Measurements from ENCODE around the gene SARS1.
A peak's percentile ranks its signal among the peaks of the same experiment; 100 is the strongest.

The SARS1 gene

DNA sequence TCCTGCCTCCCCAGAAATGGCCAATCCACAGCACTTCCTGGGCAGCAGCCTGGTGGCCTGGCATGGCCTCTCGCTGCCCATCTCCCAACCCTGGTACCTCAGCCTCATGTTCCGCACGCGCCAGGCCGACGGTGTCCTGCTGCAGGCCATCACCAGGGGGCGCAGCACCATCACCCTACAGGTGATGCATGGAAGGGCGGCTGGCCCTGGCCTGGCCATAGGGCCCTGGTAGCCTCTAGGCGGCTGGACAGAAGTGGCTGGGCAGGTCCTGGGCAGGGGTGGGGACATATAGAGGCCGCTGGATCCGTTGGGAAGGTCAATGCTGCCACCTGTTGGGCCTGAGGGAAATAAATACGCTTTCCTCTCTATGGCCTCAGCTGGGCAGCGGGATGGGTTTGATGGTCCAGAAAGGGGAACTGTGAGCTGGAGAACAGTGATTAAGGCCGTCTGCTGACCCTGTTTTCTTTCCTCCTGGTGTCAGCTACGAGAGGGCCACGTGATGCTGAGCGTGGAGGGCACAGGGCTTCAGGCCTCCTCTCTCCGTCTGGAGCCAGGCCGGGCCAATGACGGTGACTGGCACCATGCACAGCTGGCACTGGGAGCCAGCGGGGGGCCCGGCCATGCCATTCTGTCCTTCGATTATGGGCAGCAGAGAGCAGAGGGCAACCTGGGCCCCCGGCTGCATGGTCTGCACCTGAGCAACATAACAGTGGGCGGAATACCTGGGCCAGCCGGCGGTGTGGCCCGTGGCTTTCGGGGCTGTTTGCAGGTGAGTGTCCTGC, 50.1 kb downstream of the SARS1 start:
- DNase-seq: peak; percentile 64

GRCh38 chr1:109264379-109264755, 50.6 kb downstream of the SARS1 start:
- DNase-seq: no peak

GRCh38 chr1:109265016-109265415, 51.3 kb downstream of the SARS1 start:
- no peak for DNase-seq

DNA sequence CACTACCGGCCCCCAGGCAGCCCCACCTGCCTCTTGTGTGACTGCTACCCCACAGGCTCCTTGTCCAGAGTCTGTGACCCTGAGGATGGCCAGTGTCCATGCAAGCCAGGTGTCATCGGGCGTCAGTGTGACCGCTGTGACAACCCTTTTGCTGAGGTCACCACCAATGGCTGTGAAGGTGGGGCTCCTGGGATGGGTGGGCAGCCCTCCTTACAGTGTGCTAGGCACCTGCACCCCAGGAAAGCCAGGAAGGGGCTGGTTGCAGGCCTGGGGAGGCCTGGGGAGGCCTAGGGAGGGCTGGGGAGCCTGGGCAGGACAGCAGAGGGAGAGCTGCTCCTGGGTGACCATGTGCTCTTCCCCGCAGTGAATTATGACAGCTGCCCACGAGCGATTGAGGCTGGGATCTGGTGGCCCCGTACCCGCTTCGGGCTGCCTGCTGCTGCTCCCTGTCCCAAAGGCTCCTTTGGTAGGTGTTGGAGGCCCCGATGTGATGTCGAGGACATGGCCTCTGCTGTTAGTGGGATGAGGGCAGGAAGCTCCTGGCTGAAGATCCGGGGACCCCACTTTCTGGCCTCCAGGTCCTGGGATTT, 52.1 kb downstream of the SARS1 start:
- no peak for DNase-seq

DNA sequence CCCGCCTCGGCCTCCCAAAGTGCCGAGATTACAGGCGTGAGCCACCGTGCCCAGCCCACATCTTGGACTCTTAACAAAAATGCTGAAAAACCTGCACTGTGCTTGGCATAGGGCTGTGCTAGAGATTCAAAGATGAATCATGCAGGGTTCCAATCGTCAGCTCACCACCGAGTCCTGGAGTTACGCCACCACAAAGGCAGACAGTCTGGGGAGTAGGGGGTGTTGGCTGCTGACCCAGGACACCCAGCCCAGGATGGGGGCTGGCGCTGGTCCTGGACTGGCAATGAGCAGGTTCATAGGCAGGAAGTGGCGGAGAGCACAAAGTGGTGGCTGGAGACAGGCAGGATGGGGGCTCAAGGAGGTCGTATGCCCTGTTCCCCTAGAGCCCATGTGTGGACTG, 53.2 kb downstream of the SARS1 start:
- DNase-seq: no peak

- DNase-seq: no peak
These were observed 54.1 kb downstream of the SARS1 start for GRCh38 chr1:109267743-109268300.

GRCh38 chr1:109268431-109269211, 54.9 kb downstream of the SARS1 start:
- no peak for DNase-seq

GRCh38 chr1:109269212-109269980, 55.7 kb downstream of the SARS1 start:
- DNase-seq: no peak

DNA sequence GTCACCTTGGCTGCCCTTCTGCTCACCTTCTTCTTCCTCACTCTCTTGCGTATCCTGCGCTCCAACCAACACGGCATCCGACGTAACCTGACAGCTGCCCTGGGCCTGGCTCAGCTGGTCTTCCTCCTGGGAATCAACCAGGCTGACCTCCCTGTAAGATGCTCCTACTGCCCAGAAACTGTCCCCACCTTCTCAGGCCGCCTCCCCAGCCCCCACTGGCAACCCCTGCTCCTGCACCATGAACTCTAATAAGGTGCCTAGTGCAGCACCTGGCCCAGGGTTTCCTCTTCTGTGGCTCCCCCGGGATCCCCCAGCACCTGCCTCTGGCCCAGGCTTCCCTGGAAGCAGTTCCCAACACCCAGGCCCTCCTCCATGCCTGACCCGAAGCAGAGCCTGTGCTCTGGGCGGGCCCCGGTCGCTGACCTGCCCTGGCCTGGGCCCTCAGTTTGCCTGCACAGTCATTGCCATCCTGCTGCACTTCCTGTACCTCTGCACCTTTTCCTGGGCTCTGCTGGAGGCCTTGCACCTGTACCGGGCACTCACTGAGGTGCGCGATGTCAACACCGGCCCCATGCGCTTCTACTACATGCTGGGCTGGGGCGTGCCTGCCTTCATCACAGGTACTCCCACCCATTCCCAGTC, 56.4 kb downstream of the SARS1 start:
- no peak for DNase-seq

- DNase-seq: no peak
These were observed 57.1 kb downstream of the SARS1 start for GRCh38 chr1:109270623-109271317.

- DNase-seq: no peak
These were observed 57.7 kb downstream of the SARS1 start for GRCh38 chr1:109271458-109271857.

GRCh38 chr1:109272021-109272799, 58.5 kb downstream of the SARS1 start:
- DNase-seq: no peak

DNA sequence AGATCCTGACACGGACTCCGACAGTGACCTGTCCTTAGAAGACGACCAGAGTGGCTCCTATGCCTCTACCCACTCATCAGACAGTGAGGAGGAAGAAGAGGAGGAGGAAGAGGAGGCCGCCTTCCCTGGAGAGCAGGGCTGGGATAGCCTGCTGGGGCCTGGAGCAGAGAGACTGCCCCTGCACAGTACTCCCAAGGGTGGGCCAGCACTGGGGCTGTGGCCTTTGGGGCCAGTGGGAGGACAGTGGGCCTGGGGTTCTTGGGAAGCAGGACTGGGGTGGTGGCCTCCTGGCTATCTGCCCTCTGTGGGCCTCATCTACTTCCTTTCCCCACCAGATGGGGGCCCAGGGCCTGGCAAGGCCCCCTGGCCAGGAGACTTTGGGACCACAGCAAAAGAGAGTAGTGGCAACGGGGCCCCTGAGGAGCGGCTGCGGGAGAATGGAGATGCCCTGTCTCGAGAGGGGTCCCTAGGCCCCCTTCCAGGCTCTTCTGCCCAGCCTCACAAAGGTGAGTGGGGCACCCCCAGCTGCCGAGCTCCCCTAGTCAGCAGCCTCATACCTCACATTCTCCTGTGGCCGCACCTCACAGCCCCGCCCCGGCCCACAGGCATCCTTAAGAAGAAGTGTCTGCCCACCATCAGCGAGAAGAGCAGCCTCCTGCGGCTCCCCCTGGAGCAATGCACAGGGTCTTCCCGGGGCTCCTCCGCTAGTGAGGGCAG, 59.3 kb downstream of the SARS1 start:
- DNase-seq: no peak

DNA sequence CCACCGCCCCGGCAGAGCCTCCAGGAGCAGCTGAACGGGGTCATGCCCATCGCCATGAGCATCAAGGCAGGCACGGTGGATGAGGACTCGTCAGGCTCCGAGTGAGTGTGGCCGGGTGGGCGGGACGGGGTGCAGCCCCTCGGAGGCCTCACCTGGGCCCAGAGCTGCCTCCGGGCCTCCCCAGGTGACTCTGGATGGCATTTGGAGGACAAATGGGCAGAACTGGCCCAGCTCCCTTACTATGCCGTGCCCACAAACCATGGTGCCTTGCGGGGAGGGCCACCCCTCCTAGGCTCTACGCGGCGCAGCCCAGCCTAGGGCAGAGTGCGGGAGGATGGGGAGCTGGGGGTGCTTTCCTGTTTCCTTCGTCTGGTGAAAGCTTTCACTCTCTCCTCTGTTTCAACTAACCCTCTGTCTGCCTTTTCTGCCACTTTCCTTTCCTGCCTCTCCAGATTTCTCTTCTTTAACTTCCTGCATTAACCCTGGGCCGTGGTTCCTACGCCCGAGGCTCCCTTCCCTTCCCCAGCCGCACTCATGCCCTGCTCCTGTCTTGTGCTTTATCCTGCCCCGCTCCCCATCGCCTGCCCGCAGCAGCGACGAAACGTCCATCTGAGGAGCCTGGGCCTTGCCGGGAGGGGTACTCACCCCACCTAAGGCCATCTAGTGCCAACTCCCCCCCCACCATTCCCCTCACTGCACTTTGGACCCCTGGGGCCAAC, 60.0 kb downstream of the SARS1 start:
- DNase-seq: no peak

DNA sequence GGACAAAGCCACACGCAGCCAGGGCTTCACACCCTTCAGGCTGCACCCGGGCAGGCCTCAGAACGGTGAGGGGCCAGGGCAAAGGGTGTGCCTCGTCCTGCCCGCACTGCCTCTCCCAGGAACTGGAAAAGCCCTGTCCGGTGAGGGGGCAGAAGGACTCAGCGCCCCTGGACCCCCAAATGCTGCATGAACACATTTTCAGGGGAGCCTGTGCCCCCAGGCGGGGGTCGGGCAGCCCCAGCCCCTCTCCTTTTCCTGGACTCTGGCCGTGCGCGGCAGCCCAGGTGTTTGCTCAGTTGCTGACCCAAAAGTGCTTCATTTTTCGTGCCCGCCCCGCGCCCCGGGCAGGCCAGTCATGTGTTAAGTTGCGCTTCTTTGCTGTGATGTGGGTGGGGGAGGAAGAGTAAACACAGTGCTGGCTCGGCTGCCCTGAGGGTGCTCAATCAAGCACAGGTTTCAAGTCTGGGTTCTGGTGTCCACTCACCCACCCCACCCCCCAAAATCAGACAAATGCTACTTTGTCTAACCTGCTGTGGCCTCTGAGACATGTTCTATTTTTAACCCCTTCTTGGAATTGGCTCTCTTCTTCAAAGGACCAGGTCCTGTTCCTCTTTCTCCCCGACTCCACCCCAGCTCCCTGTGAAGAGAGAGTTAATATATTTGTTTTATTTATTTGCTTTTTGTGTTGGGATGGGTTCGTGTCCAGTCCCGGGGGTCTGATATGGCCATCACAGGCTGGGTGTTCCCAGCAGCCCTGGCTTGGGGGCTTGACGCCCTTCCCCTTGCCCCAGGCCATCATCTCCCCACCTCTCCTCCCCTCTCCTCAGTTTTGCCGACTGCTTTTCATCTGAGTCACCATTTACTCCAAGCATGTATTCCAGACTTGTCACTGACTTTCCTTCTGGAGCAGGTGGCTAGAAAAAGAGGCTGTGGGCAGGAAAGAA, 61.1 kb downstream of the SARS1 start:
- DNase-seq: no peak

GRCh38 chr1:109275706-109276345, 62.1 kb downstream of the SARS1 start:
- DNase-seq: no peak

DNA sequence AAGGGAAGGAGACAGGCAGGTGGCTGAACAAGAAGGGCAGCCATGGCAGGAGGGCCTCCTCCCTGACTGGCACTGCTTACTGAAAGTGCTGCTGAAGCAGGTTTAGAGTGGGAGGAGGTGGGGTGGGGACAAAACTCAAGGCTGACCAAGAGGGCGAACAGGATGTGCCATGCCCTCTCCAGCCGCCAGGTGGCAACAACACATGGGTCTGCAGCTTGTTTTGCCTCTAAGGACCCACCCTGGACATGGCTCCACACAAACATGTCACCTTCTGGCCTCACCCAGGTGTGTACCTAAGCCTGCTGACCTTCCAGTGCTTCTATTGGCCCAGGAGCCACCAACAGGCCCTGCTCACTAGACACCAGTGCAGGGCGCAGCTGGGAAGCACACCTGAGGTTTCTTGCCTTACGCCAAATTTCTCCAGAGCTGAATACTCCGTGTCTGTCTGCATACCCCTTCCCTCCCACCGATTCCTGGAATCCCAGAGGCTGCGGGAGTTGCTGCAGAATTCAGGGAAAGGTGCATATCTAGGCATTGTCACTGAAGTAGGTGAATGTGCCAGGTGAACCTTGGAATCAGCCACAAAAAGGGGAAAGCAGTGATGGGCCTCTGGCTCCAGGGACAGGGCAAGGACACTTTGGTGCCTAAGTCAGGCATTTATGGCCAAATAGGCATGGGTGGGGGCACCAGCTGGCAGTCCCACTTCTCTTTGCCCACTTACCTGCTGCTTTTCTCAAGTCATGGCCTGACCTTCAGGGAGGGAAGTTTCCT, 63.9 kb downstream of the SARS1 start:
- peak; percentile 22 for DNase-seq
